Nephron progenitor cell (in vitro differentiated cells): ENCODE measurements around the gene C1QTNF1.

Experiments
- DNase-seq: peaks from one replicate; pipeline ENCODE4 v3.0.0; 2021
- H3K27ac Mint-ChIP-seq: 2 replicates; pipeline ENCODE4 v1.8.0; 2021; ENCODE audit warnings: mild to moderate bottlenecking, moderate library complexity, mixed read lengths
- H3K27me3 Mint-ChIP-seq: 2 replicates; pipeline ENCODE4 v1.8.0; 2021; ENCODE audit warnings: mild to moderate bottlenecking, low read depth, mixed read lengths; ENCODE audit not compliant: poor library complexity
- H3K36me3 Mint-ChIP-seq: 2 replicates; pipeline ENCODE4 v1.8.0; 2021; ENCODE audit warnings: low read depth, mixed read lengths
- H3K4me1 Mint-ChIP-seq: 2 replicates; pipeline ENCODE4 v1.8.0; 2021; ENCODE audit warnings: mixed read lengths
- H3K4me3 Mint-ChIP-seq: 2 replicates; pipeline ENCODE4 v1.8.0; 2021; ENCODE audit warnings: mild to moderate bottlenecking, moderate library complexity, mixed read lengths
- H3K9me3 Mint-ChIP-seq: 2 replicates; pipeline ENCODE4 v1.8.0; 2021; ENCODE audit warnings: mild to moderate bottlenecking, moderate library complexity, mixed read lengths
- TF ChIP-seq, protein P1 (sequence below): fragments of 200-600 bp; sonication (generic); IDR thresholded peaks from 2 replicates; pipeline ENCODE4 v1.5.0; 2021; ENCODE audit warnings: antibody characterized with exemption

The C1QTNF1 gene

DNA sequence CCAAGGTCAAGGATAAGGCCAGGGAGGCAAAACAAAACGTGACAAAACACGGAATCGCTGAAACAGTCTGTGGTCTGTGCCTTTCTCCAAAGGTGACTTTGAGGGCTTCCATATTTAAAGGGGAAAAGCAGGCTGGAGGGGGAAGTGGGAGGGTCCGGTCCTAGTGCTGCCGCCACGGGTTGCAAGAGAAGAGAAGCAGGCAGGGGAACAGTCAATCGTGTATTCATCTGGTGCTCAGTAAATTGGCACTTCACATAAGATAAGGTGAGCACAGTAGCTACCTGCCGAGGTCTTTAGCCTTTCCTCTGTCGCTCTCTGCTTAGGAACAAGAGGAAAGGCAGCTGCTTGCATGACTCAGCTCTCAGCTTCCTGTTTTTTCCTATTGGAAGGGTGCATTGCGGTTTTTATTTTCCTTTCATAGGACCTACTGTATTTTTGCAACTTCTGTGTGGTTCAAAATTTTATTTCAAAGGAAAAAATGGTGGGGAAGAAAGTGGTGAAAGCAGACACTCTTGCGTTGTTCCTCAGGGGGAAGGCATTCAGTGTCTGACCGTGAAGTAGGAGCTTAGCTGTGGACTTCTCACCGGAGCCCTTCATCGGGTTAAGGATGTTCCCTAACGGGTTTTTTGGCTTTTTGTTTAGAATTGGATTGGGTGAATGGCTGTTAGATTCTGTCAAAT, 37.2 kb upstream of the C1QTNF1 start:
- Mint-ChIP-seq H3K9me3 (no peaks in the 10 kb centered on the region), H3K4me1 (peaks cover 8% of the 10 kb centered on the region), H3K27me3 (peaks cover 7% of the 10 kb centered on the region), H3K36me3 (peaks cover 24% of the 10 kb centered on the region), H3K4me3 (peak overlapping the region; percentile 23), H3K27ac (no peak overlapping the region)
- no peak for DNase-seq
- TF ChIP-seq, protein P1, sequence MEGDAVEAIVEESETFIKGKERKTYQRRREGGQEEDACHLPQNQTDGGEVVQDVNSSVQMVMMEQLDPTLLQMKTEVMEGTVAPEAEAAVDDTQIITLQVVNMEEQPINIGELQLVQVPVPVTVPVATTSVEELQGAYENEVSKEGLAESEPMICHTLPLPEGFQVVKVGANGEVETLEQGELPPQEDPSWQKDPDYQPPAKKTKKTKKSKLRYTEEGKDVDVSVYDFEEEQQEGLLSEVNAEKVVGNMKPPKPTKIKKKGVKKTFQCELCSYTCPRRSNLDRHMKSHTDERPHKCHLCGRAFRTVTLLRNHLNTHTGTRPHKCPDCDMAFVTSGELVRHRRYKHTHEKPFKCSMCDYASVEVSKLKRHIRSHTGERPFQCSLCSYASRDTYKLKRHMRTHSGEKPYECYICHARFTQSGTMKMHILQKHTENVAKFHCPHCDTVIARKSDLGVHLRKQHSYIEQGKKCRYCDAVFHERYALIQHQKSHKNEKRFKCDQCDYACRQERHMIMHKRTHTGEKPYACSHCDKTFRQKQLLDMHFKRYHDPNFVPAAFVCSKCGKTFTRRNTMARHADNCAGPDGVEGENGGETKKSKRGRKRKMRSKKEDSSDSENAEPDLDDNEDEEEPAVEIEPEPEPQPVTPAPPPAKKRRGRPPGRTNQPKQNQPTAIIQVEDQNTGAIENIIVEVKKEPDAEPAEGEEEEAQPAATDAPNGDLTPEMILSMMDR: no peak

DNA sequence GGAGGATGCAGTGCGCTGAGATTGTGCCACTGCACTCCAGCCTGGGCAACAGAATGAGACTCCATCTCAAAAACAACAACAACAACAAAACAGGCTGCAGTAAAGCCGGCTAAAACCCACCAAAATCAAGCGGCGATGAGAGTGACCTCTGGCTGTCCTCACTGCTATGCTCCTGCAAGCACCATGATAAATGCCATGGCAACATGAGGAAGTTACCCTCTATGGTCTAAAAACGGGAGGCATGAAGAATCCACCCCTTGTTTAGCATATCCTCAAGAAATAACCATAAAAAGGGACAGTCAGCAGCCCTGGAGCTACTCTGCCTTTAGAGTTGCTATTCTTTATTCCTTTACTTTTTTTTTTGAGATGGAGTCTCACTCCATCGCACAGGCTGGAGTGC, 35.8 kb upstream of the C1QTNF1 start:
- no peak for DNase-seq
- Mint-ChIP-seq H3K36me3 (peaks cover 31% of the 10 kb centered on the region), H3K4me3 (no peak overlapping the region), H3K9me3 (no peaks in the 10 kb centered on the region), H3K27ac (no peak overlapping the region), H3K4me1 (peaks cover 12% of the 10 kb centered on the region), H3K27me3 (peaks cover 12% of the 10 kb centered on the region)
- TF ChIP-seq, protein P1: no peak

DNA sequence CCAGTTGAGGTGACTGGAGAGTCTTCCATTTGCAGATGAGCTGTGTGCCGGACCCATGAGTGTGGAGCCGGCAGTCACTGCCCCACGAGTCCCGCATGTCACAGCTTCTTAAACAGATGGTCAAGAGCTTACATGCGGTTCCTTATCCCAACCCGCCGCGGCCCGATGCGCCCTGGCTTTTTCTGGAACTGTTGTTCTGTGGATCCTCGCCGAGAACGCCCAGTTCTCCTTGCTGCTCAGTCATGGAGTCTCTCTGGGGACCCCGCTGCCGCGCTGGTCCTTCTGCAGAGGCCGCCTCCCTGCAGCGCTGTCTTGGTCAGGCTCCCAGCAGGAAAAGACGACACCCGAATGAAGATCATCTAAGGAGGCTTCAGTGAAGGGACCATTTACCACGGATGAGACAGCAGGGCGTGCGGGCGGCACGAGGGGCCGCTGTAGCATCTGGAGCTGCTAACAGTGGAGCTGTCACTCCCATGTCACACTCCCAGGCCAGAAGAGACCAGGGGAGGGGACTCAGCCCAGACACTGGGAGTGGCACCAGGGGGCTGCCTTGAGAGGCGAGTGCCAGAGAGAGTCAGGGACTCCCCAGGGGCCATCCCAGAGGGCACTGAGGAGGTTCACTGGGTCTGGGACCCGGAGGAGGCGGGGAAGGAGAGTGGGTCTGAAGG, 33.5 kb upstream of the C1QTNF1 start:
- H3K4me3 Mint-ChIP-seq: no peak overlapping the region
- H3K36me3 Mint-ChIP-seq: peaks cover 41% of the 10 kb centered on the region
- no peaks in the 10 kb centered on the region for H3K9me3 Mint-ChIP-seq
- no peak overlapping the region for H3K27ac Mint-ChIP-seq
- peaks cover 16% of the 10 kb centered on the region for H3K4me1 Mint-ChIP-seq
- H3K27me3 Mint-ChIP-seq: peaks cover 10% of the 10 kb centered on the region
- no peak for DNase-seq
- TF ChIP-seq, protein P1: no peak

DNA sequence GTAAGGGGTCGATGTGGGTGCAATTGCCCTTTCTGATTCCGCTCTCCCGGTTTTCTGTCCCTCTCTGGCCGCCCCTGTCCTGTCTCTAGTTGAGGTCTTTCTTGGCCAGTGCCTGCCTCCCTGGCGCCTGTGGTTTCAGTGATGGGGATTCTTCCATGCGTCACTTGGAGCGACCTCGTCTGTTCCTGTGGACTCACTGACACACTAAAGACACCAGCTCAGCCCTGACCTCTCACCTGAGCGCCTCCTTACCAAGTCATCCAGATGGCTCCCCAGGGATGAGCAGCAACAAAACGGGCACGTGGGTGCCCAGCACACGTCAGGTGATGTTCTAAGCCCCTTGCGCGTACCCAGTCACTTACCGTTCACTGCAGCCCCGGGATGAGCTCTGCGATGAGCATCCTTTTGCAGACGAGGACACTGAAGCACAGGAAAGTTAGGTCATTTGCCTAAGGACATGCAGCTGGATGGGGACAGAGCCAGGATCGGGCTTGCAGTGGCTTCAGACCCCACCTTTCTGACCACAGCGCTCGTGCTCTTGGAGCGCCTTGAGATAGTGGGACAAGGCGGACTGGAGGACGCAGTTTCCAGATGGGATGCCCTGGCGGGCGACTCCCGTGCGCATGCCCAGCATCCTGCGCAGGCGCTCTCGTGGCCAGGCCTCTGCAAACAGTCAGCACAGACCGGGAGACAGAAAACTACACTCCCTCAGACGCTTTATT, 32.8 kb upstream of the C1QTNF1 start:
- H3K27me3 Mint-ChIP-seq: peaks cover 10% of the 10 kb centered on the region
- H3K4me1 Mint-ChIP-seq: peaks cover 16% of the 10 kb centered on the region
- no peak overlapping the region for H3K4me3 Mint-ChIP-seq
- DNase-seq: no peak
- TF ChIP-seq, protein P1: no peak
- no peak overlapping the region for H3K27ac Mint-ChIP-seq
- H3K9me3 Mint-ChIP-seq: no peaks in the 10 kb centered on the region
- H3K36me3 Mint-ChIP-seq: peaks cover 46% of the 10 kb centered on the region

DNA sequence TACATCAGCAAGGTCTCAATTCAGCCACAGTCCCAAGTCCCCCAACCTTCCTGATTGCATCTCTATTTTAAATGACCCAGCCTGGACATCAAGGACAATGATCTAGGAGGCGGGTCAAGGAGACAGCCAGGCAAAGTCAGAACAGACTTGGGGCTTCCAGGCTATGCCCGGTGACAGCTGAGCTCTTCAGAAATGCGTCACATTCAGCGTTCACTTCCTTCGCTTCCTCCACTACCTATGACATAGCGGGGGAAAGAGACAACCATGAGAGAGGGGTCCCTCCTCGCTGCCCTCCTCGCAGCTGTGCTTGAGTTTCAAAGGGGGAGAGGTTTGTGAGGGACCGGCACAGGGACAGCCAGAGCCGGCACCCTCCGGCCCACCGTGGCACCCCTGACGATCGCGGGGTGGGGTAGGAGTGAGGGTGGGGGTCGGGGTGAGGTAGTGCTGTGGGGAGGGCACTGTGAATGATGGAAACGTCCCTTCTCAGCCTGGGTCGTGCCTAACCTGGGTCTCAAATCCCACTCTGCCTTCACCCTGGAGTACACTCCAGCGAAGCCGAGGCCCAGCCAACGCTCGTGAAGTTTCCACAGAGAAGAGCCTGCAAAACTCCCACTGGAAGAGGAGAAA, 31.9 kb upstream of the C1QTNF1 start:
- TF ChIP-seq, protein P1: no peak
- no peak for DNase-seq
- peak overlapping the region; percentile 39 for H3K27ac Mint-ChIP-seq
- H3K4me1 Mint-ChIP-seq: peaks cover 15% of the 10 kb centered on the region
- peaks cover 52% of the 10 kb centered on the region for H3K36me3 Mint-ChIP-seq
- H3K4me3 Mint-ChIP-seq: no peak overlapping the region
- H3K27me3 Mint-ChIP-seq: peaks cover 5% of the 10 kb centered on the region
- no peaks in the 10 kb centered on the region for H3K9me3 Mint-ChIP-seq
